HCT116 (cell line): ENCODE data around the gene NUDT16L1. TPM values are rescaled to one million over a fixed set of nuclear protein-coding genes. Genes with fewer than 3 reads are reported as not detected.

Source experiments
- ATAC-seq: fragments of 200-7000 bp; cut with Tn5 transposase; 2 replicates; pipeline ENCODE4 v1.9.1; 2020; ENCODE audit warnings: mild to moderate bottlenecking, moderate library complexity
- BruUV-seq: library from RNA; stranded (reverse); fragments of 400-500 nt; replicated peaks from 2 replicates; lab custom pipeline; 2021; lab: Mats Ljungman, UMichigan
- CTCF ChIA-PET: fragments of 300-600 bp; sonication (Branson Sonifier 250); formaldehyde crosslinking; loops from one replicate; lab custom pipeline; 2021; ENCODE audit warnings: antibody characterized with exemption; lab: Charles Lee
- POLR2A ChIA-PET: fragments of 300-600, 350-600 bp; sonication (Branson Sonifier 250); formaldehyde crosslinking; loops from one replicate; lab custom pipeline; 2021; ENCODE audit warnings: antibody characterized with exemption; lab: Charles Lee
- RAD21 ChIA-PET, 2 experiments: fragments of 300-600 bp; sonication (Branson Sonifier 250); formaldehyde crosslinking; loops; one replicate each; lab custom pipeline; 2023; ENCODE audit warnings: low total read pairs in 2 of 2; ENCODE audit not compliant: uncharacterized antibody in 2 of 2, unreplicated experiment in 2 of 2, low non-redundant PET in 1 of 2; lab: Charles Lee
- DNase-seq: peaks from one replicate; pipeline ENCODE4 v3.0.0-alpha.2; 2010; ENCODE audit warnings: low read depth, low spot score
- H2AFZ ChIP-seq: fragments of 200-600 bp; shearing (Covaris generic), sonication (generic); 2 replicates; pipeline ENCODE4 v1.6.1; 2017; ENCODE audit warnings: low read depth, mixed run types, mixed read lengths, antibody characterized with exemption, low read length; ENCODE audit not compliant: poor library complexity, severe bottlenecking
- H3K27ac ChIP-seq: 2 replicates; pipeline ENCODE4 v1.5.1; 2012; ENCODE audit warnings: low read depth, low read length
- H3K27me3 ChIP-seq: fragments of 200-600 bp; sonication (generic); 2 replicates; pipeline ENCODE4 v1.6.1; 2016; ENCODE audit warnings: mixed run types, low read length, mixed read lengths; ENCODE audit not compliant: insufficient read depth
- H3K36me3 ChIP-seq, 2 experiments: fragments of 200-500 bp in 1 of 2; fragments of 200-600 bp in 1 of 2; sonication (Bioruptor generic) in 1 of 2; sonication (generic) in 1 of 2; 2 replicates each; pipeline versions ENCODE4 v1.5.1 to v1.6.1; 2014 to 2016; ENCODE audit warnings: low read length in 2 of 2, inconsistent platforms in 1 of 2, mixed read lengths in 1 of 2, mixed run types in 1 of 2; ENCODE audit not compliant: insufficient read depth in 2 of 2, control insufficient read depth in 1 of 2
- H3K4me1 ChIP-seq, 2 experiments: fragments of 200-600 bp in 1 of 2; sonication (generic) in 1 of 2; 2 replicates each; pipeline versions ENCODE4 v1.5.1 to v1.6.1; 2012 to 2017; ENCODE audit warnings: low read length in 2 of 2, inconsistent platforms in 1 of 2, mild to moderate bottlenecking in 1 of 2, mixed read lengths in 1 of 2, mixed run types in 1 of 2, moderate library complexity in 1 of 2; ENCODE audit not compliant: insufficient read depth in 2 of 2, control insufficient read depth in 1 of 2
- H3K4me2 ChIP-seq: fragments of 200-600 bp; sonication (generic); 2 replicates; pipeline ENCODE4 v1.6.1; 2017; ENCODE audit warnings: mixed run types, low read length, mixed read lengths
- H3K4me3 ChIP-seq, 2 experiments: fragments of 200-600 bp in 1 of 2; sonication (generic) in 1 of 2; replicated peaks in 1 of 2; 2 replicates each; pipeline ENCODE4 v1.5.1; 2011 to 2016; ENCODE audit warnings: low read length in 2 of 2, control low read depth in 1 of 2, low read depth in 1 of 2, mild to moderate bottlenecking in 1 of 2, mixed read lengths in 1 of 2, mixed run types in 1 of 2
- H3K79me2 ChIP-seq: fragments of 200-600 bp; sonication (generic); 2 replicates; pipeline ENCODE4 v1.6.1; 2017; ENCODE audit warnings: mild to moderate bottlenecking, mixed run types, low read length, moderate library complexity, mixed read lengths; ENCODE audit not compliant: insufficient read depth
- H3K9ac ChIP-seq: fragments of 200-600 bp; sonication (generic); 2 replicates; pipeline ENCODE4 v1.6.1; 2016; ENCODE audit warnings: low read length, mixed read lengths
- H3K9me2 ChIP-seq: fragments of 200-600 bp; sonication (generic), shearing (Covaris generic); 2 replicates; pipeline ENCODE4 v1.6.1; 2017; ENCODE audit warnings: mixed run types, mild to moderate bottlenecking, moderate library complexity; ENCODE audit not compliant: insufficient read depth
- H3K9me3 ChIP-seq, 2 experiments: fragments of 200-500 bp in 1 of 2; fragments of 200-600 bp in 1 of 2; sonication (Bioruptor generic) in 1 of 2; sonication (generic) in 1 of 2; 2 replicates each; pipeline ENCODE4 v1.6.1; 2014 to 2017; ENCODE audit warnings: low read length in 2 of 2, mixed read lengths in 2 of 2, inconsistent platforms in 1 of 2, low read depth in 1 of 2, mild to moderate bottlenecking in 1 of 2, mixed run types in 1 of 2, moderate library complexity in 1 of 2; ENCODE audit not compliant: control insufficient read depth in 1 of 2, insufficient read depth in 1 of 2
- H4K20me1 ChIP-seq: fragments of 200-600 bp; sonication (generic), shearing (Covaris generic); 2 replicates; pipeline ENCODE4 v1.6.1; 2017; ENCODE audit warnings: mixed run types, mild to moderate bottlenecking, moderate library complexity; ENCODE audit not compliant: insufficient read depth
- CEBPB ChIP-seq: IDR thresholded peaks from 2 replicates; pipeline ENCODE4 v1.6.1; 2012; ENCODE audit warnings: low read depth
- CTCF ChIP-seq, 3 experiments: fragments of 200-600 bp in 1 of 3; sonication (generic) in 1 of 3; IDR thresholded peaks in 2 of 3; conservative IDR thresholded peaks in 1 of 3; 2 replicates each; pipeline ENCODE4 v1.5.1; 2012 to 2017; ENCODE audit warnings: low read depth in 2 of 3, low read length in 2 of 3, antibody characterized with exemption in 1 of 3, borderline replicate concordance in 1 of 3, control low read depth in 1 of 3, mild to moderate bottlenecking in 1 of 3, mixed read lengths in 1 of 3, mixed run types in 1 of 3, moderate library complexity in 1 of 3; ENCODE audit not compliant: insufficient read depth in 1 of 3
- EGR1 ChIP-seq: IDR thresholded peaks from 2 replicates; pipeline ENCODE4 v1.6.1; 2012; ENCODE audit warnings: low read depth
- ELF1 ChIP-seq: IDR thresholded peaks from 2 replicates; pipeline ENCODE4 v1.6.1; 2012; ENCODE audit warnings: low read depth, borderline replicate concordance
- EZH2 ChIP-seq: fragments of 200-600 bp; sonication (generic); IDR thresholded peaks from 2 replicates; pipeline ENCODE4 v1.6.1; 2017; ENCODE audit warnings: antibody characterized with exemption, mixed run types
- EZH2phosphoT487 ChIP-seq: fragments of 200-600 bp; IDR thresholded peaks from 2 replicates; pipeline ENCODE4 v1.6.1; 2018; ENCODE audit warnings: antibody characterized with exemption, borderline replicate concordance
- FOSL1 ChIP-seq: IDR thresholded peaks from 2 replicates; pipeline ENCODE4 v1.6.1; 2012; ENCODE audit warnings: low read depth
- JUND ChIP-seq: IDR thresholded peaks from 2 replicates; pipeline ENCODE4 v1.6.1; 2012
- POLR2A ChIP-seq: IDR thresholded peaks from 2 replicates; pipeline ENCODE4 v1.7.0; 2011; ENCODE audit warnings: borderline replicate concordance; ENCODE audit not compliant: insufficient read depth, insufficient read length; ENCODE audit errors: extremely low read depth
- POLR2AphosphoS5 ChIP-seq: IDR thresholded peaks from 2 replicates; pipeline ENCODE4 v1.6.1; 2011; ENCODE audit warnings: mild to moderate bottlenecking, low read depth, low read length, moderate library complexity
- RAD21 ChIP-seq: IDR thresholded peaks from 2 replicates; pipeline ENCODE4 v1.6.1; 2012; ENCODE audit warnings: low read depth, mild to moderate bottlenecking
- REST ChIP-seq: IDR thresholded peaks from 2 replicates; pipeline ENCODE4 v1.6.1; 2012; ENCODE audit warnings: low read depth
- SIN3A ChIP-seq: IDR thresholded peaks from 2 replicates; pipeline ENCODE4 v1.6.1; 2012; ENCODE audit warnings: low read depth
- SP1 ChIP-seq: IDR thresholded peaks from 2 replicates; pipeline ENCODE4 v1.6.1; 2012; ENCODE audit warnings: low read depth
- TCF7L2 ChIP-seq: IDR thresholded peaks from 2 replicates; pipeline ENCODE4 v1.7.0; 2011; ENCODE audit warnings: borderline replicate concordance, inconsistent platforms; ENCODE audit not compliant: insufficient read depth, insufficient read length; ENCODE audit errors: extremely low read depth
- ZBTB33 ChIP-seq: IDR thresholded peaks from 2 replicates; pipeline ENCODE4 v1.6.1; 2011; ENCODE audit warnings: mild to moderate bottlenecking, low read length, moderate library complexity; ENCODE audit not compliant: insufficient replicate concordance; ENCODE audit errors: extremely low read depth
- ZFX ChIP-seq: fragments of 450-650 bp; IDR thresholded peaks from 2 replicates; pipeline ENCODE4 v1.6.1; 2017
- ZNF274 ChIP-seq: fragments of 200-500 bp; sonication (Bioruptor generic); IDR thresholded peaks from 2 replicates; pipeline ENCODE4 v1.6.1; 2014; ENCODE audit warnings: mild to moderate bottlenecking, low read depth, low read length, inconsistent platforms
- intact Hi-C: fragments of 100-400 bp; cut with micrococcal nuclease; formaldehyde crosslinking; loops from 2 replicates; pipeline ENCODE4 v1.10.0; 2022
- total RNA-seq: library from RNA; stranded (reverse); gene quantifications from one replicate; pipeline ENCODE4 v1.2.1, GENCODE V29; 2021; ENCODE audit not compliant: unreplicated experiment

The NUDT16L1 gene
- total RNA-seq, 1 experiment from 2014 or later = 23.4 TPM

GRCh38 chr16:4701791-4702465, 8.6 kb downstream of the NUDT16L1 start:
- no peaks in the 10 kb centered on the region for H3K4me1 ChIP-seq
- H3K79me2 ChIP-seq = no peaks in the 10 kb centered on the region
- H3K9me3 ChIP-seq = no peaks in the 10 kb centered on the region
- no peak for TF ChIP-seq RAD21
- no peak for TF ChIP-seq EZH2phosphoT487
- no peak for TF ChIP-seq ZNF274
- no peak for TF ChIP-seq CEBPB
- no peak for TF ChIP-seq ZFX
- no peak for TF ChIP-seq JUND
- TF ChIP-seq CTCF (IDR thresholded peaks at IDR 0.05 in 2 of 3, conservative IDR thresholded peaks at IDR 0.05 in 1 of 3; ENCODE audit: borderline replicate concordance in 1 of 3, insufficient read depth in 1 of 3, low read depth in 2 of 3, low read length in 2 of 3) = no peak
- TF ChIP-seq EZH2 = no peak
- TF ChIP-seq TCF7L2 = no peak
- TF ChIP-seq ELF1 = no peak
- no peak for TF ChIP-seq POLR2A
- no peak for TF ChIP-seq POLR2AphosphoS5
- TF ChIP-seq SIN3A = no peak
- TF ChIP-seq FOSL1 = no peak
- no peak for TF ChIP-seq SP1
- TF ChIP-seq REST = no peak
- no peak for TF ChIP-seq EGR1
- no peak for TF ChIP-seq ZBTB33
- intact Hi-C loops = no loop called here
- DNase-seq (no peak), ATAC-seq (no peak)
- no peak overlapping the region for H3K4me2 ChIP-seq
- POLR2A ChIA-PET = no interaction called here
- H4K20me1 ChIP-seq = no peaks in the 10 kb centered on the region
- CTCF ChIA-PET = no interaction called here
- no peak overlapping the region for H3K4me3 ChIP-seq
- RAD21 ChIA-PET = no interaction called here
- H3K9me2 ChIP-seq = no peaks in the 10 kb centered on the region
- no peak overlapping the region for H2AFZ ChIP-seq
- no peak overlapping the region for H3K9ac ChIP-seq
- no peak overlapping the region for H3K27ac ChIP-seq
- BruUV-seq = no TSS peak
- no peaks in the 10 kb centered on the region for H3K27me3 ChIP-seq
- H3K36me3 ChIP-seq = peaks cover 12 to 24% of the 10 kb centered on the region in 2 experiments; a peak in 3 of 4 replicates
